Measurements from ENCODE around the gene CFAP46.
"Not testable (repeated sequence)": the region's sequence is repeated elsewhere in the genome, so short reads cannot be mapped to it uniquely, and the experiment has no call there.

The CFAP46 gene

GRCh38 chr10:132943791-132944404, 1.5 kb upstream of the CFAP46 start:
- DNase-seq (ENCODE audit: low spot score) = no peak

- no peak for DNase-seq (ENCODE audit: low spot score)
Observed at GRCh38 chr10:132943058-132943790, 854 bp upstream of the CFAP46 start.

- no peak for DNase-seq (ENCODE audit: low spot score)
Observed at GRCh38 chr10:132941640-132942051, 724 bp downstream of the CFAP46 start.

- no peak for DNase-seq (ENCODE audit: low spot score)
Observed at GRCh38 chr10:132940791-132941465, 1.4 kb downstream of the CFAP46 start.

GRCh38 chr10:132939957-132940790, 2.2 kb downstream of the CFAP46 start:
- peak; percentile 80 for DNase-seq (ENCODE audit: low spot score)

- no peak for DNase-seq (ENCODE audit: low spot score)
Observed at GRCh38 chr10:132939378-132939955, 2.9 kb downstream of the CFAP46 start.

- no peak for DNase-seq (ENCODE audit: low spot score)
Observed at GRCh38 chr10:132938472-132939339, 3.7 kb downstream of the CFAP46 start.

- DNase-seq (ENCODE audit: low spot score) = no peak
Observed at GRCh38 chr10:132937861-132938260, 4.5 kb downstream of the CFAP46 start.

GRCh38 chr10:132934953-132935352, 7.4 kb downstream of the CFAP46 start:
- DNase-seq (ENCODE audit: low spot score) = no peak

- DNase-seq (ENCODE audit: low spot score) = no peak
Observed at GRCh38 chr10:132933308-132934042, 8.9 kb downstream of the CFAP46 start.

- DNase-seq (ENCODE audit: low spot score) = no peak
Observed at GRCh38 chr10:132932461-132933307, 9.7 kb downstream of the CFAP46 start.

- DNase-seq (ENCODE audit: low spot score) = not testable (repeated sequence)
Observed at GRCh38 chr10:132931258-132932250, 10.8 kb downstream of the CFAP46 start.

GRCh38 chr10:132930701-132931100, 11.7 kb downstream of the CFAP46 start:
- not testable (repeated sequence) for DNase-seq (ENCODE audit: low spot score)

- DNase-seq (ENCODE audit: low spot score) = no peak
Observed at GRCh38 chr10:132929953-132930548, 12.3 kb downstream of the CFAP46 start.

GRCh38 chr10:132929480-132929879, 12.9 kb downstream of the CFAP46 start:
- DNase-seq (ENCODE audit: low spot score) = no peak

- DNase-seq (ENCODE audit: low spot score) = no peak
Observed at GRCh38 chr10:132928261-132928660, 14.1 kb downstream of the CFAP46 start.

GRCh38 chr10:132927824-132928223, 14.5 kb downstream of the CFAP46 start:
- no peak for DNase-seq (ENCODE audit: low spot score)

Measured in hepatic stellate cell (primary cell).